Measurements from ENCODE around the gene WDR55. TPM values are rescaled to one million over a fixed set of nuclear protein-coding genes. Genes with fewer than 3 reads are reported as not detected.
"Not testable (repeated sequence)": the region's sequence is repeated elsewhere in the genome, so short reads cannot be mapped to it uniquely, and the experiment has no call there.

Gene WDR55
- total RNA-seq, 1 donor from 2014 or later, result 31.5 TPM

GRCh38 chr5:140664030-140664358 lies 710 bp upstream of the WDR55 start:
- Mint-ChIP-seq H3K4me1 (ENCODE audit: low read depth, unreplicated experiment) (peaks cover 13% of the 10 kb centered on the region), H3K4me3 (ENCODE audit: unreplicated experiment) (peak overlapping the region; percentile 98), H3K27me3 (ENCODE audit: unreplicated experiment) (peaks cover 13% of the 10 kb centered on the region), H3K27ac (ENCODE audit: unreplicated experiment) (peak overlapping the region; percentile 100), H3K36me3 (ENCODE audit: unreplicated experiment) (peaks cover 6% of the 10 kb centered on the region), H3K9me3 (ENCODE audit: unreplicated experiment) (peaks cover 19% of the 10 kb centered on the region)
- TF ChIP-seq CTCF (IDR thresholded peaks at IDR 0.05; ENCODE audit: partially characterized antibody, unreplicated experiment), result no peak
- no peak for DNase-seq

DNA sequence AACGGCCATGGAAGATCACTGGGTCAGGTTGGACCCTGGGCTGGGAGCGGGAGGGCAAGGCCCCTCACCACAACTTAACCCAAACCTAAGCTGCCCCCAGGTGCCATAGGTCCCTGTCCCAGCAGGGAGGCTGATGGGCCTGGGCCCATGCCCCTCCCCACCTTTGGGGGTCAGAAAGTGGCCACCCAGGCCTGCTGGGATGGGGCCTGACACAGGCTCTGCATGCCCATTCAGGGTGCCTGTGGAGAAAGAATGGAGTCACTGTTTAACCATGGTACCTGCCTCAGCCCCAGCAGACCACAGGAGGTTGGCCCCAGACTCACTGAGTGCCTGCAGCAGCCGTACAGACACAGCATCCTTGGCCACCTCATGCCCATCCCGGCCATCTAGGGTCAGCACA lies 6.3 kb downstream of the WDR55 start:
- not testable (repeated sequence) for DNase-seq; H3K36me3 Mint-ChIP-seq (ENCODE audit: unreplicated experiment); H3K27ac Mint-ChIP-seq (ENCODE audit: unreplicated experiment); H3K4me1 Mint-ChIP-seq (ENCODE audit: low read depth, unreplicated experiment); H3K9me3 Mint-ChIP-seq (ENCODE audit: unreplicated experiment); H3K27me3 Mint-ChIP-seq (ENCODE audit: unreplicated experiment); H3K4me3 Mint-ChIP-seq (ENCODE audit: unreplicated experiment)

DNA sequence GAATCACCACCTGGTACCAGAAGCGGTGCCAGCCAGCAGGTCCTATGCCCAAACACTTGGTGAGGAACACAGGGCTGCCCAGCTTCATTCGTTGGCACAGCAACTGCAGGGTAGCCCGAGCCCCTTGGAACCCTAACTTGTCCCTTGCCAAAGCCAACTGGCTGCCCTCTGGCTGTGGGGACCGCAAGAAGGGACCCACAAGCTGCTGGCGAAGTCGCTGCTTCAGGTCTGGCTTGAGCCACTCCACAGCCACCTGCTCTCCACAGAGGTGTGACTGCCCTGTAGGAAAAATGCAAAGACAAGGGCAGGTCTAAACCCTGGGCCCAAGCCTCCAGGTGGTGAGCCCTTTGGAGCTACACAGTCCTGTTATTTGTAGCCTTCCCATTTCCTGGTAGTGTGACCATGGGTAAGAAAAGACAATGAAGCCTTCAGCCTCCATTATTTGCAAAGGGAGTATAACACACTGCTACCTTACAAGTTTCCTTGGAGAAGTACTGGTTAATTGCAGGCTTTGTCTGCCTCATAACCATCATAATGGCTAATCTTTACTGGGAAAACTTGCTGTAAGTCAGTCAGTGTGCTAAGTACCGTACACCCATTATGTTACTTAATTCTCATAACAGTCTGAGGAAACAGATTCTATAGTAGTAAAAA lies 6.9 kb downstream of the WDR55 start:
- no peak for TF ChIP-seq CTCF (IDR thresholded peaks at IDR 0.05; ENCODE audit: partially characterized antibody, unreplicated experiment)
- peaks cover 4% of the 10 kb centered on the region for H3K36me3 Mint-ChIP-seq (ENCODE audit: unreplicated experiment)

DNA sequence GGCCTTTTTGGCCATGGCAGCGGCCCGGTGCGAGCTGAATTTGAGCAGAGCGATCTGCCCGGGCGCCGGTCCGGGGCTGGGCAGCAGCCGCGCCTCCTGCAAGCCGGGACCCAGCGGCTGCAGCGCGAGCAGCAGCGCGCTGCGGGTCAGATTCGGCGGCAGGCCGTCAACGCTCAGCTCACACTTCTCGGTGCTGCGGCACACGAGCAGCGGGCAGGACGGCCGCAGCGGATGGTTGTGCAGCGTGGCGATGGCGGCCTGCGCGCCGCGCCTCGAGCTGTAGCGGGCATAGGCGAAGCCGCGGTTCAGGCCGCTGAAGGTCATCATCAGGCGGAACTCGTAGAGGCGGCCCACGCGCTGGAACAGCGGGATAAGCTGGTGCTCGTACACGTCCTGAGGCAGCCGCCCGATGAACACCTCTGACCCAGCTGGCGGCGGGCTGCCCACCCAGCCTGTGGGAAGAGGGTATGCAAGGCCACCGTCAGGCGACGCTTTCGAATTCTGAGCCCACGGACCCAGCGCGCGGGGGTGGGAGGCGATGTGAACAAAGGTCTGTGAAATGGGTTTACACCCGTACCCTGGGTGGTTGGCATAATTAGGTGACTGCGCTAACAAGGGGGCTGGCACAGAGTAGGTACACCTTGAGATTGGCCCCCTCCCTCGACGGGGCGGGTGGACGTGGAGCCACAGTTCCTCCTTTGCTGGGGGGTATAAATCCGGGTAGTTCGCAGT lies 7.9 kb downstream of the WDR55 start:
- peak; percentile 67 for DNase-seq
- Mint-ChIP-seq H3K4me1 (ENCODE audit: low read depth, unreplicated experiment) (no peaks in the 10 kb centered on the region), H3K27me3 (ENCODE audit: unreplicated experiment) (peaks cover 2% of the 10 kb centered on the region), H3K9me3 (ENCODE audit: unreplicated experiment) (peaks cover 1% of the 10 kb centered on the region), H3K4me3 (ENCODE audit: unreplicated experiment) (no peak overlapping the region), H3K36me3 (ENCODE audit: unreplicated experiment) (peaks cover 4% of the 10 kb centered on the region), H3K27ac (ENCODE audit: unreplicated experiment) (no peak overlapping the region)
- TF ChIP-seq CTCF (IDR thresholded peaks at IDR 0.05; ENCODE audit: partially characterized antibody, unreplicated experiment), result no peak

More for the DNA sequence above, 6.9 kb downstream of the WDR55 start:
- Mint-ChIP-seq H3K4me3 (ENCODE audit: unreplicated experiment) (no peak overlapping the region), H3K27me3 (ENCODE audit: unreplicated experiment) (peaks cover 4% of the 10 kb centered on the region), H3K27ac (ENCODE audit: unreplicated experiment) (no peak overlapping the region), H3K4me1 (ENCODE audit: low read depth, unreplicated experiment) (peaks cover 2% of the 10 kb centered on the region), H3K9me3 (ENCODE audit: unreplicated experiment) (peaks cover 1% of the 10 kb centered on the region)
- no peak for DNase-seq

DNA sequence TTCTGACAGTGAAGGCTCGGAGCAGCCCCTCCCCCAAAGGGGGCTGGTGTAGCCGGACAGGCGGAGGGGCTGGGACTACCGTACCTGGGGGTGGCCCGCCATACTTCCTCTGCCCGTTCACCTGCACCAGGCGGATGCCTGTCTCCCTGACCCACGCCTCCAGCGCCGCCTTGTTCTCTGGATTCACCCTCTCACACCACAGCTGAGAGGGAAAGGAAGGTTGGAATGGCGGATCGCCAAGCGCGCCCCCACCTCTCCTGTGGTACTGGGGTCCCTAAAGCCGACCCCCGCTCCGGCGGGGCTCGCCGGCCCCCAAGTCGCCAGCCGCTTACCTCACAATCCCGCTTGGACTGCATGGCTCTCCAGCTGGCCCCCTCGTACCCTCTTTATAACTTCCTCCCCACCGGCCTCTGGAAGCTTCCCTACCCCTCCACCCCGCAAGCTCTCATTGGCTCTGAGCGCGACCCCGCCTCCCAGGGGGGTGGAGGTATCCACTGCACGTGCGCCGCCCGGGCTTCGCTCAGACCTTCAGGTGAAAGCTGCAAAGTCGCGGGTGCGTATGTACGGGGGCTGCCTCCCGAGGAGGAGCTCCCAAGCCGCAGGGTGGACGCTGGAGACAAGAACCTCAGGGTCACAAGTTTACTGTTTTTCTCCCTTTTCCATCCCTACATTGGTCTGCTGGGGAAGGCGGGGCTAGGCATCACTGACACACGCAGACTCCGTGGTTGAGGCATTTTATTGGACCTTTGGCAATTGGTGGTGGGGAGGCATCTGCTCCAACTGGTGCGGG lies 8.7 kb downstream of the WDR55 start, which contains the start of gene DND1:
TSS of gene DND1 (minus strand) at position 390 of the 790 bp plus-strand sequence. CDS start at position 356, 34 bp downstream.
- Mint-ChIP-seq H3K4me3 (ENCODE audit: unreplicated experiment) (no peak within 1 kb of the TSS), H3K36me3 (ENCODE audit: unreplicated experiment) (peaks cover 4% of the 10 kb centered on the region)
- DNase-seq, result peak; percentile 14

More for the DNA sequence above, 8.7 kb downstream of the WDR55 start, which contains the start of gene DND1:
- H3K9me3 Mint-ChIP-seq (ENCODE audit: unreplicated experiment), result peaks cover 1% of the 10 kb centered on the region
- TF ChIP-seq CTCF (IDR thresholded peaks at IDR 0.05; ENCODE audit: partially characterized antibody, unreplicated experiment), result no peak
- H3K4me1 Mint-ChIP-seq (ENCODE audit: low read depth, unreplicated experiment), result no peaks in the 10 kb centered on the region
- no peaks in the 10 kb centered on the region for H3K27me3 Mint-ChIP-seq (ENCODE audit: unreplicated experiment)
- H3K27ac Mint-ChIP-seq (ENCODE audit: unreplicated experiment), result peak within 1 kb of the TSS; percentile 17
